A549 (cell line): ENCODE data around the gene DEPDC1B. TPM values are rescaled to one million over a fixed set of nuclear protein-coding genes. Genes with fewer than 3 reads are reported as not detected.
"Not testable (repeated sequence)": the region's sequence is repeated elsewhere in the genome, so short reads cannot be mapped to it uniquely, and the experiment has no call there.

Source experiments
- ATAC-seq, 2 experiments: fragments of 200-7000 bp in 1 of 2; fragments of >200 bp in 1 of 2; cut with Nextera tagmentation in 1 of 2; cut with Tn5 transposase in 1 of 2; 3 replicates each; pipeline versions ENCODE4 v1.8.0 to v1.9.1; 2018 to 2020; ENCODE audit warnings: mild to moderate bottlenecking in 1 of 2, moderate library complexity in 1 of 2
- CTCF ChIA-PET: fragments of 300-600 bp; sonication (Branson Sonifier 250); formaldehyde crosslinking; extraction: SDS; loops from one replicate; lab custom pipeline; 2021; ENCODE audit warnings: antibody characterized with exemption, inconsistent platforms; lab: Yijun Ruan, JAX
- POLR2A ChIA-PET: fragments of 350-600 bp; formaldehyde crosslinking; extraction: SDS; loops from one replicate; lab custom pipeline; 2021; ENCODE audit warnings: antibody characterized with exemption, inconsistent platforms; lab: Yijun Ruan, JAX
- DNase-seq, 2 experiments: peaks; one replicate each; pipeline versions ENCODE4 v3.0.0 to v3.0.0-alpha.2; 2011 to 2016; ENCODE audit warnings: low read depth in 1 of 2, low spot score in 1 of 2
- FAIRE-seq: peaks from 2 replicates; lab custom pipeline; 2011; peaks lifted over from hg19 to GRCh38; lab: Jason Lieb, UNC
- H3K27ac ChIP-seq, 2 experiments: fragments of >200 bp; sonication (Bioruptor Twin); formaldehyde crosslinking; 3 replicates each; pipeline ENCODE4 v1.5.1; 2016 to 2017
- H3K4me1 ChIP-seq: fragments of >200 bp; sonication (Bioruptor Twin); formaldehyde crosslinking; 3 replicates; pipeline ENCODE4 v1.6.1; 2016
- H3K4me2 ChIP-seq: fragments of >200 bp; sonication (Bioruptor Twin); formaldehyde crosslinking; 3 replicates; pipeline ENCODE4 v1.6.1; 2016
- H3K4me3 ChIP-seq: fragments of >200 bp; sonication (Bioruptor Twin); formaldehyde crosslinking; 3 replicates; pipeline ENCODE4 v1.5.1; 2016
- H3K9me3 ChIP-seq: fragments of >200 bp; sonication (Bioruptor Twin); formaldehyde crosslinking; 3 replicates; pipeline ENCODE4 v1.6.1; 2016
- BCL3 ChIP-seq: fragments of >200 bp; sonication (Bioruptor Twin); formaldehyde crosslinking; IDR thresholded peaks from 3 replicates; pipeline ENCODE4 v1.6.1; 2016
- CBX2 ChIP-seq: fragments of 200-600 bp; sonication (generic); IDR thresholded peaks from 2 replicates; pipeline ENCODE4 v1.6.1; 2016; ENCODE audit warnings: low read depth, mild to moderate bottlenecking, borderline replicate concordance
- CBX8 ChIP-seq: fragments of 200-600 bp; sonication (generic); IDR thresholded peaks from 2 replicates; pipeline ENCODE4 v1.6.1; 2016
- CEBPB ChIP-seq, 2 experiments: fragments of >200 bp in 1 of 2; sonication (Bioruptor Twin) in 1 of 2; formaldehyde crosslinking in 1 of 2; IDR thresholded peaks; 2 replicates each; pipeline ENCODE4 v1.6.1; 2012 to 2016
- CHD2 ChIP-seq: fragments of 150-350 bp; IDR thresholded peaks from 2 replicates; pipeline ENCODE4 v1.6.1; 2014; ENCODE audit warnings: low read length; ENCODE audit not compliant: partially characterized antibody
- EP300 ChIP-seq, 2 experiments: fragments of >200 bp; sonication (Bioruptor Twin); formaldehyde crosslinking; IDR thresholded peaks; 2 replicates in 1 of 2; 3 replicates in 1 of 2; pipeline ENCODE4 v1.6.1; 2016 to 2017
- FOXS1 ChIP-seq: fragments of 250-450 bp; sonication (Bioruptor Pico); IDR thresholded peaks from 2 replicates; pipeline ENCODE4 v1.5.0; 2020; ENCODE audit warnings: mild to moderate bottlenecking, moderate library complexity
- GATA3 ChIP-seq: IDR thresholded peaks from 2 replicates; pipeline ENCODE4 v1.6.1; 2012; ENCODE audit warnings: borderline replicate concordance
- HES2 ChIP-seq: fragments of >200 bp; sonication (Bioruptor Twin); formaldehyde crosslinking; IDR thresholded peaks from 2 replicates; pipeline ENCODE4 v1.6.1; 2016
- HOXA7 ChIP-seq: fragments of 250-450 bp; sonication (Bioruptor Pico); IDR thresholded peaks from 2 replicates; pipeline ENCODE4 v1.5.0; 2020; ENCODE audit warnings: mild to moderate bottlenecking, moderate library complexity
- HOXB5 ChIP-seq: fragments of 250-450 bp; sonication (Bioruptor Pico); IDR thresholded peaks from 2 replicates; pipeline ENCODE4 v1.5.0; 2020; ENCODE audit warnings: mild to moderate bottlenecking, moderate library complexity
- KDM1A ChIP-seq: fragments of 200-600 bp; sonication (generic); IDR thresholded peaks from 2 replicates; pipeline ENCODE4 v1.6.1; 2016; ENCODE audit warnings: low read depth, mild to moderate bottlenecking
- KDM5A ChIP-seq: fragments of 200-600 bp; sonication (generic); IDR thresholded peaks from 2 replicates; pipeline ENCODE4 v1.6.1; 2016; ENCODE audit warnings: antibody characterized with exemption, mild to moderate bottlenecking
- MYC ChIP-seq: IDR thresholded peaks from 2 replicates; pipeline ENCODE4 v1.6.1; 2012; ENCODE audit warnings: mild to moderate bottlenecking, inconsistent platforms, low read length, improper control_type of control experiment, borderline replicate concordance
- NFE2L2 ChIP-seq: fragments of 150-350 bp; conservative IDR thresholded peaks from 2 replicates; pipeline ENCODE4 v1.6.1; 2014; ENCODE audit warnings: low read length
- NR3C1 ChIP-seq: fragments of >200 bp; sonication (Bioruptor Twin); formaldehyde crosslinking; IDR thresholded peaks from 3 replicates; pipeline ENCODE4 v1.6.1; 2017
- POLR2A ChIP-seq: IDR thresholded peaks from 2 replicates; pipeline ENCODE4 v1.6.1; 2012; ENCODE audit warnings: mild to moderate bottlenecking, low read length
- POLR2AphosphoS2 ChIP-seq: conservative IDR thresholded peaks from 2 replicates; pipeline ENCODE4 v1.6.1; 2012; ENCODE audit warnings: low read length, improper control_type of control experiment, inconsistent platforms
- RAD21 ChIP-seq, 2 experiments: fragments of >200 bp in 1 of 2; sonication (Bioruptor Twin) in 1 of 2; formaldehyde crosslinking in 1 of 2; IDR thresholded peaks in 1 of 2; conservative IDR thresholded peaks in 1 of 2; 2 replicates in 1 of 2; 3 replicates in 1 of 2; pipeline ENCODE4 v1.6.1; 2012 to 2018; ENCODE audit warnings: inconsistent platforms in 1 of 2
- RCOR1 ChIP-seq: fragments of 150-350 bp; IDR thresholded peaks from 2 replicates; pipeline ENCODE4 v1.6.1; 2014; ENCODE audit warnings: antibody characterized with exemption, low read length, low read depth
- SREBF2 ChIP-seq: fragments of 450-650 bp; IDR thresholded peaks from 2 replicates; pipeline ENCODE4 v1.6.1; 2014; ENCODE audit warnings: mild to moderate bottlenecking, moderate library complexity
- ZC3H11A ChIP-seq: fragments of 450-650 bp; IDR thresholded peaks from 2 replicates; pipeline ENCODE4 v1.6.1; 2014; ENCODE audit warnings: antibody characterized with exemption, mild to moderate bottlenecking
- ZNF302 ChIP-seq: fragments of 250-450 bp; sonication (Bioruptor Pico); IDR thresholded peaks from 2 replicates; pipeline ENCODE4 v1.9.0; 2021; ENCODE audit warnings: inconsistent platforms, mild to moderate bottlenecking, moderate library complexity
- ZSCAN20 ChIP-seq: fragments of 250-450 bp; sonication (Bioruptor Pico); IDR thresholded peaks from 2 replicates; pipeline ENCODE4 v1.8.0; 2022; ENCODE audit warnings: mild to moderate bottlenecking, moderate library complexity
- WGBS: methylation state at CpG from one replicate; pipeline ENCODE4 v1.1.6; 2017; ENCODE audit errors: missing lambda C conversion rate; 5-methylcytosine and 5-hydroxymethylcytosine counted together
- polyA plus RNA-seq, 4 experiments: library from polyadenylated mRNA; depleted of rRNA in 3 of 4; stranded (reverse); fragments of >200 nt; fragmentation: RNase III in 1 of 4; extraction: RNeasy Plus Mini Kit Qiagen cat#74134 plus additional on column Dnase treatment in 1 of 4; gene quantifications; 2 replicates in 3 of 4; 3 replicates in 1 of 4; pipeline ENCODE4 v1.2.3, GENCODE V29; 2011 to 2017
- TF ChIP-seq, protein P1 (sequence below): fragments of 250-450 bp; sonication (Bioruptor Pico); IDR thresholded peaks from 2 replicates; pipeline ENCODE4 v1.5.0; 2021; ENCODE audit warnings: mild to moderate bottlenecking, moderate library complexity, borderline replicate concordance
- TF ChIP-seq, protein P2 (sequence below): IDR thresholded peaks from 2 replicates; pipeline ENCODE4 v1.6.1; 2012

Gene DEPDC1B
- polyA plus RNA-seq, 2 of the 4 experiments (the other 2 are of a cell fraction), result 17.4 to 34.8 TPM

DNA sequence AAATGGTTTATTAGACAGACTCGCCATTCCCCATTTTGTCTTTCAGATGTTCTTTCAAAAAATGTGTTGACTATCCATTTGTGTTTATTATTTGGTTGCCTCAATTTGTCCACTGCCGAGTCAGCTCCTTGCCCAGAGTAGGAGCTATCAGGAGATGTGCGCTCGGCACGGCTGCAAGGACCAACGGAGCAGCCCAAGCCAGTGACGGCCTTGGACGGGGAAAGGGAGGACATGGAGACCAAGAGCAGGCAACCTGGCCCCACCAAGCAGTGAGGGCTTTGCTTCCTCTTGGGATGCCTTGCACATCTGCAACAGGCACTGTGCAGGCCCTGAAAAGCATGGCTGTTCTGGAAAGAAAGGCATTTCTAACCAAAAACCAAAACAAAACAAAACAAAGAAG is 69.8 kb downstream of the DEPDC1B start:
- DNase-seq (no peak), ATAC-seq (no peak), FAIRE-seq (no peak)
- H3K4me2 ChIP-seq, result no peak overlapping the region
- H3K9me3 ChIP-seq, result peaks cover 7% of the 10 kb centered on the region; the same call in 1 of the 3 replicates
- TF ChIP-seq RCOR1 (no peak), CHD2 (no peak), CBX2 (no peak), EP300 (IDR thresholded peaks at IDR 0.05) (no peak), FOXS1 (CRISPR knock-in tag) (no peak), KDM1A (no peak), BCL3 (no peak), ZSCAN20 (no peak), NR3C1 (no peak)
- TF ChIP-seq, protein P1, sequence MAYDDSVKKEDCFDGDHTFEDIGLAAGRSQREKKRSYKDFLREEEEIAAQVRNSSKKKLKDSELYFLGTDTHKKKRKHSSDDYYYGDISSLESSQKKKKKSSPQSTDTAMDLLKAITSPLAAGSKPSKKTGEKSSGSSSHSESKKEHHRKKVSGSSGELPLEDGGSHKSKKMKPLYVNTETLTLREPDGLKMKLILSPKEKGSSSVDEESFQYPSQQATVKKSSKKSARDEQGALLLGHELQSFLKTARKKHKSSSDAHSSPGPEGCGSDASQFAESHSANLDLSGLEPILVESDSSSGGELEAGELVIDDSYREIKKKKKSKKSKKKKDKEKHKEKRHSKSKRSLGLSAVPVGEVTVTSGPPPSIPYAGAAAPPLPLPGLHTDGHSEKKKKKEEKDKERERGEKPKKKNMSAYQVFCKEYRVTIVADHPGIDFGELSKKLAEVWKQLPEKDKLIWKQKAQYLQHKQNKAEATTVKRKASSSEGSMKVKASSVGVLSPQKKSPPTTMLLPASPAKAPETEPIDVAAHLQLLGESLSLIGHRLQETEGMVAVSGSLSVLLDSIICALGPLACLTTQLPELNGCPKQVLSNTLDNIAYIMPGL (CRISPR knock-in tag), result no peak
- POLR2A ChIA-PET, result no interaction called here
- H3K27ac ChIP-seq, result no peak overlapping the region
- H3K4me1 ChIP-seq, result no peaks in the 10 kb centered on the region
- WGBS, result 97% methylated on average over 8 of the region's 8 CpGs
- no peak overlapping the region for H3K4me3 ChIP-seq
- CTCF ChIA-PET, result interaction anchor here (0.8 kb wide), 1 partner anchor 21 kb away, joined by 3 read pairs; no protein-coding TSS in a partner anchor

GRCh38 chr5:60624875-60625274 is 75.1 kb downstream of the DEPDC1B start:
- H3K4me3 ChIP-seq, H3K4me1 ChIP-seq, ATAC-seq, H3K4me2 ChIP-seq, DNase-seq, FAIRE-seq, H3K27ac ChIP-seq, POLR2A ChIA-PET, H3K9me3 ChIP-seq: not testable (repeated sequence)
- 77% methylated on average over 7 of the region's 7 CpGs for WGBS
- CTCF ChIA-PET, result interaction anchor here (1.4 kb wide), 1 partner anchor 814 kb away, joined by 3 read pairs; no protein-coding TSS in a partner anchor

DNA sequence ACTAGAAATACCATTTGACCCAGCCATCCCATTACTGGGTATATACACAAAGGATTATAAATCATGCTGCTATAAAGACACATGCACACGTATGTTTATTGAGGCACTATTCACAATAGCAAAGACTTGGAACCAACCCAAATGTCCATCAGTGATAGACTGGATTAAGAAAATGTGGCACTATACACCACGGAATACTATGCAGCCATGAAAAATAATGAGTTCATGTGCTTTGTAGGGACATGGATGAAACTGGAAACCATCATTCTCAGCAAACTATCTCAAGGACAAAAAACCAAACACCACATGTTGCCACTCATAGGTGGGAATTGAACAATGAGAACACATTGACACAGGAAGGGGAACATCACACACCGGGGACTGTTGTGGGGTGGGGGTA is 79.2 kb downstream of the DEPDC1B start:
- H3K4me1 ChIP-seq, H3K4me3 ChIP-seq, FAIRE-seq, H3K9me3 ChIP-seq, POLR2A ChIA-PET, H3K4me2 ChIP-seq, H3K27ac ChIP-seq, CTCF ChIA-PET, DNase-seq, ATAC-seq: not testable (repeated sequence)
- 63% methylated on average over 3 of the region's 3 CpGs for WGBS

DNA sequence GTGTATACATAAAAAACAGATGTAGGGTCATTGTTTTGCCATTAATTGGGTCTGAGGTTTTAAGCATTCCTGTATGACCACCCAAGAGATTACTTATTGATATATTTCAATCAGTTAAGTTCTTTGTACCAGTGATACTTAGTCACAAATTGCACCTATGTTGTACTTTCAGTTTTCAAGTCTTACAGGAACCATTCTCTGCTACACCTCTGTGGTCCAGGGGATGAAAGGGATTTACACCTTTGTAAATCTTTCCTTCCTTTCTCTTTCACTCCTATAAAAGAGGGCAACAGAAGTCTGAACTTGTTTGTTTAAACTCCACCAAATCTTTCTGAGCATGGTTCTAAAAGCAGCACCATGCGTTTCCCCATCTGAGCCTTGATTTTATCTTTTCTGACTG is 86.1 kb downstream of the DEPDC1B start:
- CTCF ChIA-PET, result no interaction called here
- DNase-seq (no peak), FAIRE-seq (no peak), ATAC-seq (no peak)
- no peak for TF ChIP-seq FOXS1 (CRISPR knock-in tag)
- TF ChIP-seq CBX8, result no peak
- no peak for TF ChIP-seq GATA3
- no peak for TF ChIP-seq SREBF2
- no peak for TF ChIP-seq HOXB5 (CRISPR knock-in tag)
- TF ChIP-seq, protein P2, sequence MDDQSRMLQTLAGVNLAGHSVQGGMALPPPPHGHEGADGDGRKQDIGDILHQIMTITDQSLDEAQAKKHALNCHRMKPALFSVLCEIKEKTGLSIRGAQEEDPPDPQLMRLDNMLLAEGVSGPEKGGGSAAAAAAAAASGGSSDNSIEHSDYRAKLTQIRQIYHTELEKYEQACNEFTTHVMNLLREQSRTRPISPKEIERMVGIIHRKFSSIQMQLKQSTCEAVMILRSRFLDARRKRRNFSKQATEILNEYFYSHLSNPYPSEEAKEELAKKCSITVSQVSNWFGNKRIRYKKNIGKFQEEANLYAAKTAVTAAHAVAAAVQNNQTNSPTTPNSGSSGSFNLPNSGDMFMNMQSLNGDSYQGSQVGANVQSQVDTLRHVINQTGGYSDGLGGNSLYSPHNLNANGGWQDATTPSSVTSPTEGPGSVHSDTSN, result no peak
- no peak for TF ChIP-seq POLR2AphosphoS2
- no peak for TF ChIP-seq POLR2A
- no peak for TF ChIP-seq CEBPB (IDR thresholded peaks at IDR 0.05)
- no peak for TF ChIP-seq RAD21 (conservative IDR thresholded peaks at IDR 0.05 in 1 of 2, IDR thresholded peaks at IDR 0.05 in 1 of 2)
- no peak for TF ChIP-seq HES2
- no peak for TF ChIP-seq NFE2L2
- TF ChIP-seq ZNF302, result no peak
- no peak for TF ChIP-seq KDM5A
- TF ChIP-seq ZC3H11A, result no peak
- no peak for TF ChIP-seq HOXA7
- TF ChIP-seq MYC, result no peak
- H3K9me3 ChIP-seq, result no peaks in the 10 kb centered on the region
- H3K4me1 ChIP-seq, result no peaks in the 10 kb centered on the region
- H3K27ac ChIP-seq, result no peak overlapping the region
- 92% methylated on average over 1 of the region's 1 CpG for WGBS
- POLR2A ChIA-PET, result no interaction called here
- no peak overlapping the region for H3K4me3 ChIP-seq
- no peak overlapping the region for H3K4me2 ChIP-seq
